ENCODE results near the gene DUS2.

DNA sequence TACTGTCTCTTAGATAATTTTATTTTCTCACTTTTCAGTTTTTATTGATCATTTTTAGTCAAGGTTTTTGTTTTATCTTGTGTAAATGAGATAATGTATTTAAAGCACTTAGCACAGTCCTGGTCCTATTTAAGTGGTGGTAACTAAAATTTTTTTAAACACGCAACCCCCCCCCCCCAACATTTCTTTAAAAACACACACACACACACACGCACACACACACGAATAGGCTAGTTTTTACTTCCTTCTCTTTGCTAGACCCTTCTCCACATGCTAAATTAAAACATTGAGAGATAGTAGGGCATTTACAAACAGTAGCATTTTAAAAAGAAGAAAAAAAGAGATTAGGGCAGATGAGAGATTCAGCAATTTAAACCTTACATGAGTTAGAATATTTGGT, 67.0 kb downstream of the DUS2 start:
- TF ChIP-seq CTCF (conservative IDR thresholded peaks at IDR 0.05; ENCODE audit: low read depth, low read length), result no peak
- TF ChIP-seq EZH2phosphoT487 (IDR thresholded peaks at IDR 0.05; ENCODE audit: borderline replicate concordance, low read length), result no peak
- no peak for TF ChIP-seq EZH2 (IDR thresholded peaks at IDR 0.05; ENCODE audit: low read length, unreplicated experiment)
